GM20000 (cell line): ENCODE results near the gene TMEM178B.
"Not testable (repeated sequence)": the region's sequence is repeated elsewhere in the genome, so short reads cannot be mapped to it uniquely, and the experiment has no call there.

Source experiments
- DNase-seq: peaks from one replicate; pipeline ENCODE4 v3.0.0; 2012; ENCODE audit warnings: low spot score
- CTCF ChIP-seq: IDR thresholded peaks from 2 replicates; pipeline ENCODE4 v1.5.1; 2012; ENCODE audit warnings: mild to moderate bottlenecking, control low read depth; ENCODE audit errors: extremely low read depth, missing control alignments

TMEM178B gene

GRCh38 chr7:141115965-141116364, 42.1 kb downstream of the TMEM178B start:
- TF ChIP-seq CTCF, result no peak
- no peak for DNase-seq

GRCh38 chr7:141116661-141117060, 42.8 kb downstream of the TMEM178B start:
- not testable (repeated sequence) for DNase-seq

- DNase-seq, result no peak
- TF ChIP-seq CTCF, result no peak
Observed at GRCh38 chr7:141118767-141119166, 44.9 kb downstream of the TMEM178B start.

- no peak for TF ChIP-seq CTCF
Observed at GRCh38 chr7:141119187-141119586, 45.3 kb downstream of the TMEM178B start.

GRCh38 chr7:141122736-141123135, 48.9 kb downstream of the TMEM178B start:
- no peak for DNase-seq
- TF ChIP-seq CTCF, result no peak

More at GRCh38 chr7:141119187-141119586, 45.3 kb downstream of the TMEM178B start:
- no peak for DNase-seq

- no peak for TF ChIP-seq CTCF
- DNase-seq, result no peak
Observed at GRCh38 chr7:141123522-141123921, 49.7 kb downstream of the TMEM178B start.

- DNase-seq, result no peak
- no peak for TF ChIP-seq CTCF
Observed at GRCh38 chr7:141126107-141126506, 52.2 kb downstream of the TMEM178B start.

GRCh38 chr7:141128506-141128905, 54.6 kb downstream of the TMEM178B start:
- DNase-seq, result no peak
- no peak for TF ChIP-seq CTCF
